Measurements from ENCODE around the gene AOAH. TPM values are rescaled to one million over a fixed set of nuclear protein-coding genes. Genes with fewer than 3 reads are reported as not detected.
A peak's percentile ranks its signal among the peaks of the same experiment; 100 is the strongest.

AOAH gene
- polyA plus RNA-seq, 6 donors from 2014 or later, result 1.8 to 4.4 (median 2.3) TPM

- Mint-ChIP-seq H3K27me3 (peaks cover 4 to 8% (median 6%) of the 10 kb centered on the region in 3 donors), H3K4me3 (no peak overlapping the region), H3K4me1 (peaks cover 6 to 9% (median 7%) of the 10 kb centered on the region in 3 donors), H3K27ac (no peak overlapping the region), H3K9me3 (no peaks in the 10 kb centered on the region), H3K36me3 (no peaks in the 10 kb centered on the region)
- no peak for DNase-seq
- no peak for ATAC-seq (ENCODE audit: low read depth in 2 of 2)
Observed at GRCh38 chr7:36640682-36641081, 83.6 kb downstream of the AOAH start.

- H3K36me3 Mint-ChIP-seq, result no peaks in the 10 kb centered on the region
- DNase-seq, result no peak
- peaks cover 4 to 8% (median 6%) of the 10 kb centered on the region in 3 donors for H3K27me3 Mint-ChIP-seq
- H3K4me1 Mint-ChIP-seq, result peaks cover 6 to 9% (median 7%) of the 10 kb centered on the region in 3 donors
- peak overlapping the region in 1 of 6 donors; percentile 1 for H3K27ac Mint-ChIP-seq
- ATAC-seq (ENCODE audit: low read depth in 2 of 2), result no peak
- no peaks in the 10 kb centered on the region for H3K9me3 Mint-ChIP-seq
- no peak overlapping the region for H3K4me3 Mint-ChIP-seq
Observed at GRCh38 chr7:36639826-36640225, 84.5 kb downstream of the AOAH start.

- Mint-ChIP-seq H3K9me3 (no peaks in the 10 kb centered on the region), H3K27ac (no peak overlapping the region), H3K4me1 (peaks cover 6 to 9% (median 7%) of the 10 kb centered on the region in 3 donors), H3K4me3 (no peak overlapping the region), H3K36me3 (no peaks in the 10 kb centered on the region), H3K27me3 (peaks cover 4 to 8% (median 6%) of the 10 kb centered on the region in 3 donors)
- ATAC-seq (ENCODE audit: low read depth in 2 of 2) (no peak), DNase-seq (no peak)
Observed at GRCh38 chr7:36638586-36639263, 85.6 kb downstream of the AOAH start.

GRCh38 chr7:36638140-36638539 is 86.2 kb downstream of the AOAH start:
- no peak overlapping the region for H3K27ac Mint-ChIP-seq
- no peaks in the 10 kb centered on the region for H3K9me3 Mint-ChIP-seq
- DNase-seq (no peak), ATAC-seq (ENCODE audit: low read depth in 2 of 2) (no peak)
- no peak overlapping the region for H3K4me3 Mint-ChIP-seq
- H3K27me3 Mint-ChIP-seq, result peaks cover 4 to 8% (median 6%) of the 10 kb centered on the region in 3 donors
- H3K36me3 Mint-ChIP-seq, result no peaks in the 10 kb centered on the region
- peaks cover 6 to 9% (median 7%) of the 10 kb centered on the region in 3 donors for H3K4me1 Mint-ChIP-seq

- Mint-ChIP-seq H3K36me3 (no peaks in the 10 kb centered on the region), H3K9me3 (no peaks in the 10 kb centered on the region), H3K4me1 (peaks cover 6 to 9% (median 7%) of the 10 kb centered on the region in 3 donors), H3K4me3 (no peak overlapping the region), H3K27me3 (peaks cover 4 to 8% (median 6%) of the 10 kb centered on the region in 3 donors), H3K27ac (no peak overlapping the region)
- DNase-seq (no peak), ATAC-seq (ENCODE audit: low read depth in 2 of 2) (no peak)
Observed at GRCh38 chr7:36637417-36637816, 86.9 kb downstream of the AOAH start.

- H3K36me3 Mint-ChIP-seq, result no peaks in the 10 kb centered on the region
- H3K27me3 Mint-ChIP-seq, result peaks cover 4 to 8% (median 6%) of the 10 kb centered on the region in 3 donors
- ATAC-seq (ENCODE audit: low read depth in 2 of 2), result no peak
- DNase-seq, result no peak
- H3K27ac Mint-ChIP-seq, result no peak overlapping the region
- H3K4me3 Mint-ChIP-seq, result no peak overlapping the region
- H3K4me1 Mint-ChIP-seq, result peaks cover 6 to 9% (median 7%) of the 10 kb centered on the region in 3 donors
- no peaks in the 10 kb centered on the region for H3K9me3 Mint-ChIP-seq
Observed at GRCh38 chr7:36636126-36636525, 88.2 kb downstream of the AOAH start.

GRCh38 chr7:36635091-36635490 is 89.2 kb downstream of the AOAH start:
- DNase-seq, result no peak
- Mint-ChIP-seq H3K27ac (no peak overlapping the region), H3K9me3 (no peaks in the 10 kb centered on the region), H3K4me1 (peaks cover 6 to 8% (median 6%) of the 10 kb centered on the region in 3 donors), H3K4me3 (no peak overlapping the region), H3K36me3 (no peaks in the 10 kb centered on the region), H3K27me3 (peaks cover 4 to 8% (median 5%) of the 10 kb centered on the region in 3 donors)
- ATAC-seq (ENCODE audit: low read depth in 2 of 2), result no peak

- no peak overlapping the region for H3K27ac Mint-ChIP-seq
- no peaks in the 10 kb centered on the region for H3K36me3 Mint-ChIP-seq
- no peaks in the 10 kb centered on the region for H3K4me1 Mint-ChIP-seq
- DNase-seq (no peak), ATAC-seq (ENCODE audit: low read depth in 2 of 2) (no peak)
- no peaks in the 10 kb centered on the region for H3K9me3 Mint-ChIP-seq
- H3K27me3 Mint-ChIP-seq, result peaks cover 0 to 3% (median 0%) of the 10 kb centered on the region in 3 donors
- H3K4me3 Mint-ChIP-seq, result no peak overlapping the region
Observed at GRCh38 chr7:36633377-36633776, 90.9 kb downstream of the AOAH start.

- H3K27ac Mint-ChIP-seq, result no peak overlapping the region
- H3K36me3 Mint-ChIP-seq, result no peaks in the 10 kb centered on the region
- H3K27me3 Mint-ChIP-seq, result peaks cover 0 to 12% (median 0%) of the 10 kb centered on the region in 3 donors
- peaks cover 4 to 11% (median 8%) of the 10 kb centered on the region in 3 donors for H3K4me1 Mint-ChIP-seq
- H3K4me3 Mint-ChIP-seq, result no peak overlapping the region
- ATAC-seq (ENCODE audit: low read depth in 2 of 2) (no peak), DNase-seq (no peak)
- H3K9me3 Mint-ChIP-seq, result no peaks in the 10 kb centered on the region
Observed at GRCh38 chr7:36630112-36630650, 94.1 kb downstream of the AOAH start.

GRCh38 chr7:36629351-36629750 is 94.9 kb downstream of the AOAH start:
- Mint-ChIP-seq H3K4me1 (peaks cover 10 to 19% (median 16%) of the 10 kb centered on the region in 3 donors), H3K36me3 (no peaks in the 10 kb centered on the region), H3K4me3 (no peak overlapping the region), H3K27ac (no peak overlapping the region), H3K27me3 (peaks cover 0 to 12% (median 0%) of the 10 kb centered on the region in 3 donors), H3K9me3 (no peaks in the 10 kb centered on the region)
- DNase-seq (no peak), ATAC-seq (ENCODE audit: low read depth in 2 of 2) (no peak)

- Mint-ChIP-seq H3K27me3 (peaks cover 0 to 12% (median 0%) of the 10 kb centered on the region in 3 donors), H3K27ac (no peak overlapping the region), H3K4me3 (no peak overlapping the region), H3K4me1 (peaks cover 23 to 33% (median 31%) of the 10 kb centered on the region in 3 donors), H3K9me3 (no peaks in the 10 kb centered on the region), H3K36me3 (no peaks in the 10 kb centered on the region)
- no peak for DNase-seq
- ATAC-seq (ENCODE audit: low read depth in 2 of 2), result no peak
Observed at GRCh38 chr7:36627836-36628235, 96.5 kb downstream of the AOAH start.

GRCh38 chr7:36626111-36626510 is 98.2 kb downstream of the AOAH start:
- no peaks in the 10 kb centered on the region for H3K36me3 Mint-ChIP-seq
- H3K27me3 Mint-ChIP-seq, result peaks cover 0 to 12% (median 0%) of the 10 kb centered on the region in 3 donors
- H3K27ac Mint-ChIP-seq, result peak overlapping the region in 1 of 6 donors; percentile 0
- ATAC-seq (ENCODE audit: low read depth in 2 of 2) (no peak), DNase-seq (no peak)
- no peak overlapping the region for H3K4me3 Mint-ChIP-seq
- H3K9me3 Mint-ChIP-seq, result no peaks in the 10 kb centered on the region
- H3K4me1 Mint-ChIP-seq, result peaks cover 34 to 50% (median 44%) of the 10 kb centered on the region in 3 donors

GRCh38 chr7:36625247-36625646 is 99.0 kb downstream of the AOAH start:
- peaks cover 34 to 52% (median 44%) of the 10 kb centered on the region in 3 donors for H3K4me1 Mint-ChIP-seq
- no peak for ATAC-seq (ENCODE audit: low read depth in 2 of 2)
- no peaks in the 10 kb centered on the region for H3K36me3 Mint-ChIP-seq
- peak overlapping the region in 1 of 8 donors; percentile 53 for H3K4me3 Mint-ChIP-seq
- peaks cover 0 to 12% (median 0%) of the 10 kb centered on the region in 3 donors for H3K27me3 Mint-ChIP-seq
- peak overlapping the region in 1 of 6 donors; percentile 78 for H3K27ac Mint-ChIP-seq
- DNase-seq, result no peak
- no peaks in the 10 kb centered on the region for H3K9me3 Mint-ChIP-seq

GRCh38 chr7:36623247-36623646 is 101.0 kb downstream of the AOAH start:
- peak overlapping the region in 2 of 6 donors; percentile 70 to 79 for H3K27ac Mint-ChIP-seq
- H3K9me3 Mint-ChIP-seq, result no peaks in the 10 kb centered on the region
- ATAC-seq (ENCODE audit: low read depth in 2 of 2) (peak; percentile 40 to 56), DNase-seq (no peak)
- H3K4me3 Mint-ChIP-seq, result peak overlapping the region in 1 of 8 donors; percentile 6
- H3K27me3 Mint-ChIP-seq, result peaks cover 0 to 7% (median 0%) of the 10 kb centered on the region in 3 donors
- peaks cover 34 to 52% (median 44%) of the 10 kb centered on the region in 3 donors for H3K4me1 Mint-ChIP-seq
- no peaks in the 10 kb centered on the region for H3K36me3 Mint-ChIP-seq
